ENCODE measurements around the gene LRP1B.

LRP1B gene

DNA sequence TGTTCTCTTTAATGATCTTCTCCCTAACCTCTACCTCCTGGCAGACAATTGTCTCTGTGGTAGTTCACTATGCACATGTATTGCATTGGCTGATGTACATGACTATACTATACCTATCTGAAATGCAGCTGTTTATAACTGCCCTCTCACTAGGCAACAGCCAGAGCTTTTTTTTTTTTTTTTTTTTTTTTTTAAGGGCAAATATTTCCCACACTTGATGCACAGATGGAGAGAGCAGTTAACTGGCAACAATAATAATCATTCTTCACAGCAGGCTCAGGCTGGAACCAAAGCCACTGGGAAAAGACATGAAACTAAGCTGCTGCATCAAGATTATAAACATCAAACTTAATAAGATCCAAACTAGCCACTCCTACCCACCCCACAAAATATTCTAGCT, 707.7 kb downstream of the LRP1B start:
- no peak overlapping the region for H3K9ac ChIP-seq
- no peak overlapping the region for H3K4me2 ChIP-seq
- H3K4me1 ChIP-seq = no peaks in the 10 kb centered on the region
- no peaks in the 10 kb centered on the region for H3K9me3 ChIP-seq
- no peaks in the 10 kb centered on the region for H4K20me1 ChIP-seq
- H3K4me3 ChIP-seq = no peak overlapping the region
- no peak overlapping the region for H3K27ac ChIP-seq
- no peaks in the 10 kb centered on the region for H3K36me3 ChIP-seq
- no peak for TF ChIP-seq Cebpa-rat (IDR thresholded peaks at IDR 0.05)
- H3K27me3 ChIP-seq = no peaks in the 10 kb centered on the region

DNA sequence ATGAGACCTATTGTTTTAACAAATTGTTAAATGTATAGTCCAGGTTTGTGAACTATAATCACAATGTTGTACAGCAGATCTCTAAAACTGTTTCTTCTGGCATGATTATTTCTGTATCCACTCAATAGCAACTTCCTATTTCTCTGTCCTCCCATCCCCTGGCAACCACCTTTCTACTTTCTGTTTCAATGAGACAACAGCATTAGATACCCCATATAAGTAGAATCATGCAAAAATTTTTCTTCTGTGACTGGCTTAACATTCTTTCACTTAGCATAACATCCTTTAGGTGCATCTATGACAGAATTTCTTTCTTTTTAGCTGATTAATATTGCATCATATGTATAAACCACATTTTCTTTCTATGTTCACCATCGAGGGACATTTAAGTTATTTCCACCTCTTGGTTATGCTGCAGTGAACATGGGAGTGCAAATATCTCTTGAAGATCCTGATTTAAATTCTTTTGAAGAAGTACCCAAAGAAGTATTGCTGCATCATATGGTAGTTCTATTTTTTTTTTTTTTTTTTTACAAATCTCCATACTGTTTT, 713.5 kb downstream of the LRP1B start:
- no peaks in the 10 kb centered on the region for H3K27me3 ChIP-seq
- TF ChIP-seq Cebpa-rat (IDR thresholded peaks at IDR 0.05) = no peak
- H3K4me2 ChIP-seq = no peak overlapping the region
- H4K20me1 ChIP-seq = no peaks in the 10 kb centered on the region
- no peak overlapping the region for H3K4me3 ChIP-seq
- no peaks in the 10 kb centered on the region for H3K4me1 ChIP-seq
- H3K9me3 ChIP-seq = no peaks in the 10 kb centered on the region
- no peak overlapping the region for H3K9ac ChIP-seq
- H3K36me3 ChIP-seq = no peaks in the 10 kb centered on the region
- no peak overlapping the region for H3K27ac ChIP-seq

DNA sequence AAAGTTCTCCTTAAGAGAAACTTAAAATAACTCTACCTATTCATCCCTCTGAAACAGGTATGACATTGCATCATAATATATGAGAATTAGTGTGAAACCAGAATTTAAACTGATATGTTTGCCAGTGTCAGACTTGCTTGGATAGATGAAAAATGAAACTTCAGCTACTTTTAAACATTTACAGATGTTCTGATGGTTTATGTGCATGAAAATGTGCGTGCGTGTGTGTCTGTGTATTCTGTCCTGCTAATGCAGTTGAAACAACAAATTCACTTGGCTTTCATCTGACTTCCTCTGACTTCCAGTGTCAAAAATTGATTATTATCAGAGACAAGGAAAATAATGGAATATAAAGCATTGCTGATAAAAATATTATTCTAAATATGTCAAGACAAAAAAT, 719.4 kb downstream of the LRP1B start:
- no peak overlapping the region for H3K27ac ChIP-seq
- no peaks in the 10 kb centered on the region for H3K36me3 ChIP-seq
- no peak overlapping the region for H3K4me3 ChIP-seq
- H3K9ac ChIP-seq = no peak overlapping the region
- H4K20me1 ChIP-seq = no peaks in the 10 kb centered on the region
- H3K4me1 ChIP-seq = no peaks in the 10 kb centered on the region
- no peak for TF ChIP-seq Cebpa-rat (IDR thresholded peaks at IDR 0.05)
- H3K9me3 ChIP-seq = no peaks in the 10 kb centered on the region
- H3K4me2 ChIP-seq = no peak overlapping the region
- H3K27me3 ChIP-seq = no peaks in the 10 kb centered on the region

DNA sequence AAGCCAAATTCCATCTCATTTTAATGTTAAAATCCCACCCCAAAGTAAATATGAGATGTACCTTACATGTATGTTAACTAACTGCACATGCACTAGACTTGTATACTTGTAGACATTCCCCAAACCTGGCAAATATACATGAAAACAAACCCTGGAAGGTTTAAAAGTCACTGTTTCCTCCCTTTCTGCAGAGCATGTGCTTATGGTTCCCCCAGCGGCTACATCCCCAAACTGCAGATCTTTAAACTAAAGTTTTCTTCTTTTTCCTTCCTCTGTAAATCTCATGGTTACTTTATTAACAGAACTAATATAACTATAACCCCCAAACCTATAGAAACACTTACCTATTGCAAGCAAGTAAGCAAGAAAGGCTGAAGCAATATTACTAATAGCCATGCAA, 731.5 kb downstream of the LRP1B start:
- H3K4me1 ChIP-seq = no peaks in the 10 kb centered on the region
- no peak overlapping the region for H3K4me2 ChIP-seq
- H3K36me3 ChIP-seq = no peaks in the 10 kb centered on the region
- no peak for TF ChIP-seq Cebpa-rat (IDR thresholded peaks at IDR 0.05)
- H3K27ac ChIP-seq = no peak overlapping the region
- H4K20me1 ChIP-seq = no peaks in the 10 kb centered on the region
- no peak overlapping the region for H3K9ac ChIP-seq
- H3K27me3 ChIP-seq = no peaks in the 10 kb centered on the region
- H3K4me3 ChIP-seq = no peak overlapping the region
- H3K9me3 ChIP-seq = no peaks in the 10 kb centered on the region

DNA sequence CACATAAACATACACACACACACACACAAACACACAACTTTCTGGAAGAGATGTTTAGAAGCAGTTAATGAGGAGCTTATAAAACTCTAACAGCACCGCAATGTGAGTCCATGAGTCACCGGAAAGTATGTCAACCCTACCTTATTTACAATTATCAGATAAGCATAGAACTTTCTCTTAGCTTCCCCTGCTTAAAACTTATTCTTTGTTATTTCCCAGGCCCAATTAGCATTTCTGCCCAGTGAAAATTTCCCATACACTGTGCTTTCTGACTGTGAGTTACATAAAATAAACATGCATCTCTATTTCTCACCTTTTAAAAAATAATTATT, 737.6 kb downstream of the LRP1B start:
- Histone ChIP-seq H3K4me2 (no peak overlapping the region), H3K4me1 (no peaks in the 10 kb centered on the region), H3K36me3 (no peaks in the 10 kb centered on the region), H3K27ac (no peak overlapping the region), H3K4me3 (no peak overlapping the region), H4K20me1 (no peaks in the 10 kb centered on the region), H3K27me3 (no peaks in the 10 kb centered on the region), H3K9me3 (no peaks in the 10 kb centered on the region), H3K9ac (no peak overlapping the region)
- TF ChIP-seq Cebpa-rat (IDR thresholded peaks at IDR 0.05) = no peak

DNA sequence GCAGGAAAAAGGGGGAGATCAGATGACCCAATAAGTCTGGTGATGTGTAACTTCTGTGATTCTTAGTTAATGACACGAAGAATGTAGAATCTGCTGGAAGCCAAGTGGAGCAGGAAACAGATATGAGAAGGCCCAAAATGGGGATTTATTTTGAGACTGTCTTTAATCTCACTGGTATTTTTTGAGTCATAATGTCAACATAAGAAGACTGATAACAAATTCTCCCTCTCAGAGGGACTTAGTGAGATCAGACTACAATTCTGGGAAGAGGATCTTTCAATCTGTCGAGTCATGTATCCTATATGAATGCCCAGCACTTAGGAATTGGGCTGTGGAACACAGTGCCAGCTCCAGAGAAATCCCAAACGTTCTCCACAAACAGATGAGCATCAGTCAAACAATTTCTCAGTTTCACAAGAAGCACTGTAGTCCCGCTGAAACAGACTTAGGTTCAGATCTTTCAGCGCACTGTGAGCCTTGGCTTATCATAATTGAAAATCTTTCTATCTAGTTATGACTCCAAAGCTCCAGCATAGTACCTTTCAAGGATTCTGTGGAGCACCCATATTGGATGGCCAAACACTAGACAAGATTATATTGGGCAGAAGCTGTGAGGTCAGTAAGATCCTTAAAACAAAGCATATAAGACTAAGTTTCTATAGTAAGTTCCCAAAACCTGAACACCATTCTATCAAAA, 738.2 kb downstream of the LRP1B start:
- H3K9me3 ChIP-seq = no peaks in the 10 kb centered on the region
- H3K36me3 ChIP-seq = no peaks in the 10 kb centered on the region
- no peak overlapping the region for H3K27ac ChIP-seq
- no peak for TF ChIP-seq Cebpa-rat (IDR thresholded peaks at IDR 0.05)
- no peak overlapping the region for H3K9ac ChIP-seq
- no peaks in the 10 kb centered on the region for H3K4me1 ChIP-seq
- no peak overlapping the region for H3K4me2 ChIP-seq
- H4K20me1 ChIP-seq = no peaks in the 10 kb centered on the region
- H3K27me3 ChIP-seq = no peaks in the 10 kb centered on the region
- H3K4me3 ChIP-seq = no peak overlapping the region

DNA sequence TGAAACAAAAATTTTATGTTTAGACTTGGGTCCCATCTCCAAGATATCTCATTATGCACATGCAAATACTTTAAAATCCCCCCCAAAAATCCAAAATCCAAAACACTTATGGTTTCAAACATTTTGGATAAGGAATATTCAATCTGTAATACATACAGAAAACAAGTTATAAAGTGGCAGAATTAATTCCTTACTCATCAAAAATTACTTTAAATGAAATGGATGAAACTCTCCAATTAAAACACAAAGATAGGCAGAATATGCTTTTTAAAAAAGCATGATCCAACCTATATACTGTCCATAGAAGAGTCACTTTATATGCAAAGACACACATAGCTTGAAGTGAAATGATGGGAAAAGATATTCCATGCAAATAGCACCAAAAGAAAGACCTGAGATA, 744.6 kb downstream of the LRP1B start:
- no peaks in the 10 kb centered on the region for H4K20me1 ChIP-seq
- TF ChIP-seq Cebpa-rat (IDR thresholded peaks at IDR 0.05) = no peak
- no peak overlapping the region for H3K4me3 ChIP-seq
- H3K9me3 ChIP-seq = no peaks in the 10 kb centered on the region
- H3K36me3 ChIP-seq = no peaks in the 10 kb centered on the region
- no peaks in the 10 kb centered on the region for H3K4me1 ChIP-seq
- H3K27me3 ChIP-seq = no peaks in the 10 kb centered on the region
- H3K9ac ChIP-seq = no peak overlapping the region
- no peak overlapping the region for H3K27ac ChIP-seq
- no peak overlapping the region for H3K4me2 ChIP-seq

DNA sequence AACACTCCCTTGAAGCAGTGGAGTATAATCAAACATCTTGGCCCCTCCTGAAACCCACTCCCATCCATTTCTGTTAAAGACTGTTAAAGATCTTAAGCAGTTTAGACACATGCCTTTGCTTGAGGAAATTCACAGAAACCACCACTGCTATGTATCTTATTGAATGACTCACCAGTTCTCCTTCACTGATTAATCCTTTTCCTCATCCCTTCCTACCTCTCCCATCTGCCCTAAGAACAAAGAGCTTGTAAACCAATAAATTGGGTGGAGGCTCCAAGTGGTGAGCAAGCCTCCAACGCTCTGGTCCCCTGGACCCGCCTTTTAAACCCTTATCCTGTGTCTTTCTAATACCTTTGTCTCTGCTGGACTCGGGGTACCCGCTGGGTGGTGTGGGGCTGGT, 746.1 kb downstream of the LRP1B start:
- no peaks in the 10 kb centered on the region for H3K9me3 ChIP-seq
- H4K20me1 ChIP-seq = no peaks in the 10 kb centered on the region
- no peak for TF ChIP-seq Cebpa-rat (IDR thresholded peaks at IDR 0.05)
- H3K9ac ChIP-seq = no peak overlapping the region
- H3K27me3 ChIP-seq = no peaks in the 10 kb centered on the region
- no peaks in the 10 kb centered on the region for H3K36me3 ChIP-seq
- H3K4me3 ChIP-seq = no peak overlapping the region
- H3K27ac ChIP-seq = no peak overlapping the region
- no peak overlapping the region for H3K4me2 ChIP-seq
- H3K4me1 ChIP-seq = 0 out of 2 replicates have a peak, but pooled peaks cover 8% of the 10 kb centered on the region

DNA sequence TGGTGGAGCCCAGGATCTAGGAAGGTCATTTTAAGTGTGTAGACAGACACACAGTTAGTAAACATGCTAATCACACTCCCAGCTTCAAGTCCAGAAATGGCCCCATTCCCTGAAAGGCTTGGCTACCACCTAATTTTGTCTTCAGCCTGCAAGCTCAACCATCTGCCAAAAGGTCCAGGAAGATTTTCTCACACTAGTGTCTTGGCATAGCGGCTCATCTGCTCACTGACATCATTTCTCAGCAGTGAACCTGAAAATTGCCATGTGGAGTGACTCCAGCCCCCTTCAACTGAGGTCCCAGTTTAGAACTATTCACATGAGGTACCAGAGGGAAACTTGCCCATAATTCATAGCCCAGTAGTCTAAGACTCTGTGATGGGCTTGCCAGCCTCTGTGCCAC, 748.9 kb downstream of the LRP1B start:
- Histone ChIP-seq H3K27me3 (no peaks in the 10 kb centered on the region), H3K4me2 (no peak overlapping the region), H3K9me3 (no peaks in the 10 kb centered on the region), H3K4me1 (0 out of 2 replicates have a peak, but pooled peaks cover 8% of the 10 kb centered on the region), H3K9ac (no peak overlapping the region), H3K36me3 (no peaks in the 10 kb centered on the region), H3K27ac (no peak overlapping the region), H3K4me3 (no peak overlapping the region), H4K20me1 (no peaks in the 10 kb centered on the region)
- no peak for TF ChIP-seq Cebpa-rat (IDR thresholded peaks at IDR 0.05)

DNA sequence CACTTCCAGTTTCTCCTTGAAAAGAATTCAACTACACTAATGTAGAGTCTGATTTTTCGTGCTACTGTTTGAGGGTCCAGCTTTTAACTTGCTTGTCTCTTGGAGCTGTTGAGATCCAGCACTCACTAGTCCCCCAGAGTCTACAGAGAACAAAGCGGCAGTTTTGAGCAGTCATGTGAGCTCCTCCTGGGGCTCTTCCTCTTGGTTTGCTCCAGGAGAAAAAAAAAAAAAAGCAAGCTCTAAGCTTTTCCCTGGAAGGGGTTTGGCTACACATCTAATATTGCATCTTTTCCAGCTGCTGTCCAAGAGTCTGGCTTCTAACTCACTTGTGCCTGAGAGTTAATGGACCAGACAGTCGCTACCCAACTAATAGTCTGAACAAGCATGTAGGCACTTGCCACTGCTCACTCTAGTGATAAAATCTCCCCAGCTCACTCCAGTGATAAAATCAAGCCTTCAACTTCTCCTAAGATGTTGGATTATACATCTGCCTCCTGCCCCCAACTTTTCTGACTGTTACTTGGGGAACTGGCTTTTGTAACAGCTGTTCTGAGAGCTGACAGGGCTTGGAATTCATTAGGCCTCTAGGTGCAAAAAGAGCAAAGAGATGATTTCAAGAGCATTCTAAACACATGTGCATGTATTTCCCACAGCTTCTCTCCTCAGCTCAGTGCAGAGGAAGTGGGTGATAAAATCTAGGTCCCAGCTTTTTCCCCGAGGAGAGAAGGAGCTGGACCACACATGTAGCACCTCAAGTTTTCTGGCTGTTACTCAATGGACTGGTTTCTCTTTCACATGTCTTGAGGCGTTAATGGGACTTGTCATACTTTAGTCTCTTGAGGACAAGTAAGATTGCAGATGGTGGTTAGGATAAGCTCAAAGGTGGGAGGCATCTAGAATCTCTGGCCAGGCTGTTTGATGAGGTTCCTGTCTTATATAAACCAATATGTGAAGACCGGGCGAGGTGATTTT, 750.5 kb downstream of the LRP1B start:
- H4K20me1 ChIP-seq = no peaks in the 10 kb centered on the region
- no peak overlapping the region for H3K4me3 ChIP-seq
- no peaks in the 10 kb centered on the region for H3K36me3 ChIP-seq
- H3K27ac ChIP-seq = no peak overlapping the region
- no peak for TF ChIP-seq Cebpa-rat (IDR thresholded peaks at IDR 0.05)
- no peak overlapping the region for H3K9ac ChIP-seq
- H3K4me1 ChIP-seq = 0 out of 2 replicates have a peak, but pooled peaks cover 8% of the 10 kb centered on the region
- H3K27me3 ChIP-seq = no peaks in the 10 kb centered on the region
- H3K9me3 ChIP-seq = no peaks in the 10 kb centered on the region; the same call in 1 of the 2 replicates
- 0 out of 2 replicates have a peak overlapping the region, but pooled peaks have one; percentile 11 for H3K4me2 ChIP-seq
